HG02938 (cell line): Measurements from ENCODE around the gene CCDC88A.
"Not testable (repeated sequence)": the region's sequence is repeated elsewhere in the genome, so short reads cannot be mapped to it uniquely, and the experiment has no call there.

Experiments used
- ATAC-seq: cut with Tn5 transposase; IDR thresholded peaks from one replicate; pipeline ENCODE4 v1.9.1; 2021; ENCODE audit warnings: mild to moderate bottlenecking, moderate library complexity; ENCODE audit not compliant: unreplicated experiment

Gene CCDC88A

GRCh38 chr2:55391615-55392242 is 27.9 kb downstream of the CCDC88A start:
- ATAC-seq, result no peak

GRCh38 chr2:55391155-55391554 is 28.5 kb downstream of the CCDC88A start:
- no peak for ATAC-seq

DNA sequence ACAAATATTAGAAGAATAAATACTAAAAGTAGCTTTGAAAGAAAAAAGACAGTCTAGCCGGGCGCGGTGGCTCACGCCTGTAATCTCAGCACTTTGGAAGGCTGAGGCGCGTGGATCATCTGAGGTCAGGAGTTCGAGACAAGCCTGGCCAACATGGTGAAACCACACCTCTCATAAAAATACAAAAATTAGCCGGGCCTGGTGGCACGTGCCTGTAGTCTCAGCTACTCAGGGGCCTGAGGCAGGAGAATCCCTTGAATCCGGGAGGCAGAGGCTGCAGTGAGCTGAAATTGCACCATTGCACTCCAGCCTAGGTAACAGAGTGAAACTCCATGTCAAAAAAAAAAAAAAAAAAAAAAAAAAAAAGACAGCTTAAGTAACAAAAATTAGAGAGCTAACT is 34.1 kb downstream of the CCDC88A start:
- ATAC-seq, result not testable (repeated sequence)

DNA sequence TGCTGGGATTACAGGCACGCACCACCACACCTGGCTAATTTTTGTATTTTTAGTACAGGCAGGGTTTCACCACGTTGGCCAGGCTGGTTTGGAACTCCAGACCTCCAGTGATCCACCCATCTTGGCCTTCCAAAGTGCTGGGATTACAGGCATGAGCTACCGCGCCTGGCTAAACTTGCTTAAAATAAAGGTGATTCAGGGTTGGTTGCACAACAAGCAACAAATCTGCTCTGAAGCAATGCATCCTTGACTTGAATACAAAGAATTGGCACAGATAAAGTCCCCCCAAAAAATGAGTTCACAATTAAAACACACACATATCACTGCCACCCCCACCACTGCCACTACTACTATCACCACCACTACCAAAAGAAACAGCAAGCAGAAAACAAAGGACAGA is 34.9 kb downstream of the CCDC88A start:
- no peak for ATAC-seq

DNA sequence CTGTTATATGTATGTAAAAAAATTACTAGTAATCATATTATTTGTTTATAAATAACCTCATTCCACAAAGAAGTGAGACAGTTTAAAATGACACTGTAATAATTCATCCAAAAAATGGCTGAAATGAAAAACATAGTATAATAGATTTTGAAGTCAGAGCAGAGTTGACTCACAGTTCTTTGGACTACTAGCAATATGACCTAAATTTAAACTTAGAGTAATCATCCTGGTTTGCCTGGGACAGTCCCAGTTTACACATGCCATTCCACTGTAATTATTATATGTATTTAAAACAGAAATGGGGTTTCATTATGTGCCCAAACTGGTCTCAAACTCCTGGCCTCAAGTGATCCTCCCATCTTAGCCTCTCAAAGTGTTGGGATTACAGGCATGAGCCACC is 48.3 kb downstream of the CCDC88A start:
- no peak for ATAC-seq

- no peak for ATAC-seq
Observed at GRCh38 chr2:55370208-55370607, 49.4 kb downstream of the CCDC88A start.

DNA sequence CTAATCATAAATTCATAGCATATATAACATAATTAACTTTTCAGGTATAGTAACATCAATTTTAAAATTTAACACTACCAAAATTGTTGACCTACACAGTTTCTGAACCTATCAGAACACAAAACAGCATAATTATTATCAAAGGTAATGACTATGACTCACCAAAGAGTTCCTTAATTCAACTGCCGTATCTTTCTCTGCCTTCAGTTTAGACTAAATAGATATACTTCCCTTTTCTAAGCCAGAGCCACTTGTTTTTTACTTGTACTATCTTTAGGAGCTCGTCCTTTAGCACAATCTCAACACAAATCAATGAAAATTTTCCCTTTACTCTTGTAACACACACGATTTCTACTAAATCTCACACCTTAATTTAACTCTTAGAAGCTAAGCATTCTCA is 54.4 kb downstream of the CCDC88A start:
- ATAC-seq, result no peak

GRCh38 chr2:55364189-55365055 is 55.2 kb downstream of the CCDC88A start:
- ATAC-seq, result no peak

GRCh38 chr2:55363636-55364035 is 56.0 kb downstream of the CCDC88A start:
- no peak for ATAC-seq

GRCh38 chr2:55361465-55362189 is 58.0 kb downstream of the CCDC88A start:
- no peak for ATAC-seq

DNA sequence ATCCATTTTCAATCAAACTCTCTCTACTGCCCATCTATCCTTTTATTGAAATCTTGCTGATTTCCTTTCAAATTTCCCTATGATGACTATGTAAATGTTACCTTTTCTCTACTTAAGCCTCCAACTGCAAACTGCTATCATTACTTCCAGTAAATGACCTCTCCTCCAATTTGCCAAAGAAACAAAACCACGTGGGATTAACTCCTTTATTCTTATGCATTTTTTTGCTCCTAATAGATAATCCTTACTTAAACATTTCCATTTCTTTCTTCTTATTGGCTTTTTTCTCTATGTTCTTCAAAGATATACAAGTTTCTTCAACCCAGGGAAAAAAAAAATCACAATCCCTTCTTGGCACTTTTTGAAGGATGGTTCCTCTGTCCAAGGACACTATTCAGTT is 61.2 kb downstream of the CCDC88A start:
- ATAC-seq, result no peak

- no peak for ATAC-seq
Observed at GRCh38 chr2:55357927-55358326, 61.7 kb downstream of the CCDC88A start.

DNA sequence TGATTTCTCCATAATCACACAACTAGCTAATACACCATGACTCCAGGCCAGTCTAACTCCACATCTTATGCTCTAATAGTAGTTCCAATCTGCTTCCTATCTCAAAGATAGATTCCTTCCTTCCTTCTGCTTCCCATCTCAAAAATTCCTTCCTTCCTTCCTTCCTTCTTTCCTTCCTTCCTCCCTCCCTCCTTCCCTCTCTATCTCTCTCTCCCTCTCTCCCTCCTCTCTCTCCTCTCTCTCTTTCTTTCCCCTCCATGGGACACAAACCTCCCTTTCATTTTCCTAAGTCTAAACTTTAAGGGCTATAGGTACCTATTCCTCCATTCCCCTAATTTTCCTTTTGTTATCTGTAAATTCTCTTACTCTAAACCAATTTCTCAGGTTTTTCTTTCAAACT is 62.5 kb downstream of the CCDC88A start:
- ATAC-seq, result no peak

GRCh38 chr2:55356136-55356535 is 63.5 kb downstream of the CCDC88A start:
- ATAC-seq, result not testable (repeated sequence)

- ATAC-seq, result no peak
Observed at GRCh38 chr2:55355451-55355850, 64.2 kb downstream of the CCDC88A start.

- no peak for ATAC-seq
Observed at GRCh38 chr2:55351672-55352071, 68.0 kb downstream of the CCDC88A start.

- ATAC-seq, result no peak
Observed at GRCh38 chr2:55345064-55345463, 74.6 kb downstream of the CCDC88A start.

- no peak for ATAC-seq
Observed at GRCh38 chr2:55338268-55338667, 81.4 kb downstream of the CCDC88A start.

DNA sequence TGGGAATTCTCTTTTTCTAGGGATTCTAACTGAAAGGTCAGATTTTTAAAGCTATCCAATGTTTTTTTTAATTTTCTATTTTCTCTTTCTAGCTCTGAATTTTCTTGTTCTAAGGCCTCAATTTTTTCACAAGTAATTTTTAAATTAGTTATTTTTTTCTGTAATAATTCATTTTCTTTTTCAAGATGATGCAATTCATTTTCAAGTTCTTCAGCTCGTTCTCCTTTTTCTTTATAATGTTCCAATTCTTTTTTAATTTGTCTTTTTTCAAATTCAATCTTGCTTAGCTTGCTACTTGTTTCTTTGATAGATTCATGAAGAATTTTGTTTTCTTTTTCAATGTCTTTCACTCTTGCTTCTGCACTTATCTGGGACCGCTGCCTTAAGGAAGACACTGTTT is 84.9 kb downstream of the CCDC88A start:
- ATAC-seq, result no peak

GRCh38 chr2:55330541-55331297 is 88.9 kb downstream of the CCDC88A start:
- ATAC-seq, result no peak
